Vagina (tissue), 2 donors: Measurements from ENCODE around the gene RYR3. TPM values are rescaled to one million over a fixed set of nuclear protein-coding genes. Genes with fewer than 3 reads are reported as not detected.

ENCODE experiments used
- DNase-seq, 2 donors: peaks; one replicate each; pipeline ENCODE4 v3.0.0-alpha.2; 2017; ENCODE audit errors: extremely low spot score in 2 of 2
- H3K27ac ChIP-seq: fragments of 200-600 bp; sonication (generic); one replicate; pipeline ENCODE4 v1.5.1; 2019
- H3K27me3 ChIP-seq: fragments of 200-600 bp; sonication (generic); one replicate; pipeline ENCODE4 v1.5.1; 2019
- H3K36me3 ChIP-seq, 2 donors: fragments of 200-600 bp; sonication (generic); one replicate each; pipeline ENCODE4 v1.5.1; 2017 to 2019
- H3K4me1 ChIP-seq: fragments of 200-600 bp; sonication (generic); one replicate; pipeline ENCODE4 v1.5.1; 2019
- H3K4me3 ChIP-seq, 2 donors: fragments of 200-600 bp; sonication (generic); 1 replicate in 1 of 2; 2 replicates in 1 of 2; pipeline ENCODE4 v1.5.1; 2016 to 2019
- H3K9me3 ChIP-seq: fragments of 200-600 bp; sonication (generic); one replicate; pipeline ENCODE4 v1.5.1; 2019
- CTCF ChIP-seq, 3 experiments: fragments of 450-650 bp in 2 of 3; fragments of 200-600 bp in 1 of 3; sonication (generic) in 1 of 3; IDR thresholded peaks; one replicate each; pipeline ENCODE4 v1.5.1; 2017 to 2019; ENCODE audit warnings: antibody characterized with exemption in 3 of 3, mild to moderate bottlenecking in 2 of 3, moderate library complexity in 2 of 3
- POLR2A ChIP-seq, 2 donors: fragments of 450-650 bp; IDR thresholded peaks; one replicate each; pipeline ENCODE4 v1.6.1; 2017; ENCODE audit warnings: antibody characterized with exemption in 2 of 2, mild to moderate bottlenecking in 2 of 2, moderate library complexity in 2 of 2
- POLR2AphosphoS5 ChIP-seq, 2 donors: sonication (generic); formaldehyde crosslinking; IDR thresholded peaks; one replicate each; pipeline ENCODE4 v1.9.0; 2017; ENCODE audit warnings: antibody characterized with exemption in 2 of 2, mild to moderate bottlenecking in 2 of 2, low read depth in 1 of 2; ENCODE audit not compliant: insufficient read depth in 1 of 2
- intact Hi-C: fragments of 100-400 bp; cut with DNase I; formaldehyde crosslinking; loops from one replicate; pipeline ENCODE4 v1.15.1; 2023
- total RNA-seq: library from RNA; depleted of rRNA; stranded (reverse); fragments of >200 nt; gene quantifications from one replicate; pipeline ENCODE4 v1.2.3, GENCODE V29; 2016

The RYR3 gene
- total RNA-seq, 1 donor from 2014 or later: 16.5 TPM

DNA sequence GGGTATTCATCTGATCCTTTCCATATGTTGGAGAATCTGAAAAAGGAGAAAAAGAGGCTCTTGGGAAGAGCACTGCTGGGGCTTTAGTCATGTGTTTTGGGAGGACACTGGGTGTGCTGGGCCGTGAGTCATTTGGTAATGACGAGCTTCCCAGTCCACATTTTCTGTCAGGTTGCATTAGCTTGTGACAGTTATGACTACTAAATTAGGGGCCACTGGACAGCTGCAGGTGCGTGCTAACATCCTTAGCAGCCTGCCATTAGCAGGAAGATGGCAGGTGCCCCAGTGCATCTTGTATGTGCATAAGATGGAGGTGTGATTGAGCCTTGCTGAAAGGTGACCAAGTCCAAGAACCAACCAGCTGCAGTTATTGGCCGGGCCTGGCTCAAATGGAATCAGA, 242.4 kb downstream of the RYR3 start:
- H3K4me3 ChIP-seq: no peak overlapping the region

GRCh38 chr15:33559207-33559890, 248.6 kb downstream of the RYR3 start:
- Histone ChIP-seq H3K27me3 (no peaks in the 10 kb centered on the region), H3K4me3 (no peak overlapping the region), H3K27ac (no peak overlapping the region), H3K36me3 (no peaks in the 10 kb centered on the region), H3K9me3 (no peaks in the 10 kb centered on the region), H3K4me1 (no peaks in the 10 kb centered on the region)
- no peak for TF ChIP-seq POLR2AphosphoS5 (IDR thresholded peaks at IDR 0.05; ENCODE audit: insufficient read depth in 1 of 2, low read depth in 1 of 2)
- no peak for TF ChIP-seq CTCF (IDR thresholded peaks at IDR 0.05)
- no peak for TF ChIP-seq POLR2A (IDR thresholded peaks at IDR 0.05)
- intact Hi-C loops: no loop called here
- no peak for DNase-seq

More for the DNA sequence above, 242.4 kb downstream of the RYR3 start:
- Histone ChIP-seq H3K9me3 (no peaks in the 10 kb centered on the region), H3K27ac (no peak overlapping the region), H3K27me3 (no peaks in the 10 kb centered on the region), H3K36me3 (no peaks in the 10 kb centered on the region), H3K4me1 (no peaks in the 10 kb centered on the region)
- intact Hi-C loops: no loop called here
- TF ChIP-seq POLR2AphosphoS5 (IDR thresholded peaks at IDR 0.05; ENCODE audit: insufficient read depth in 1 of 2, low read depth in 1 of 2) (no peak), CTCF (IDR thresholded peaks at IDR 0.05) (no peak), POLR2A (IDR thresholded peaks at IDR 0.05) (no peak)
- DNase-seq: no peak

- no peak for TF ChIP-seq CTCF (IDR thresholded peaks at IDR 0.05)
- no peak for TF ChIP-seq POLR2AphosphoS5 (IDR thresholded peaks at IDR 0.05; ENCODE audit: insufficient read depth in 1 of 2, low read depth in 1 of 2)
- no peak for TF ChIP-seq POLR2A (IDR thresholded peaks at IDR 0.05)
- Histone ChIP-seq H3K27ac (no peak overlapping the region), H3K4me3 (no peak overlapping the region), H3K27me3 (no peaks in the 10 kb centered on the region), H3K9me3 (no peaks in the 10 kb centered on the region), H3K4me1 (no peaks in the 10 kb centered on the region), H3K36me3 (no peaks in the 10 kb centered on the region)
- intact Hi-C loops: no loop called here
- DNase-seq: no peak
These were observed 250.6 kb downstream of the RYR3 start for GRCh38 chr15:33561407-33561806.

- intact Hi-C loops: no loop called here
- Histone ChIP-seq H3K27ac (no peak overlapping the region), H3K4me3 (no peak overlapping the region), H3K27me3 (no peaks in the 10 kb centered on the region), H3K36me3 (no peaks in the 10 kb centered on the region), H3K4me1 (no peaks in the 10 kb centered on the region), H3K9me3 (no peaks in the 10 kb centered on the region)
- TF ChIP-seq POLR2A (IDR thresholded peaks at IDR 0.05) (no peak), POLR2AphosphoS5 (IDR thresholded peaks at IDR 0.05; ENCODE audit: insufficient read depth in 1 of 2, low read depth in 1 of 2) (no peak), CTCF (IDR thresholded peaks at IDR 0.05) (no peak)
- no peak for DNase-seq
These were observed 251.2 kb downstream of the RYR3 start for GRCh38 chr15:33561967-33562366.

DNA sequence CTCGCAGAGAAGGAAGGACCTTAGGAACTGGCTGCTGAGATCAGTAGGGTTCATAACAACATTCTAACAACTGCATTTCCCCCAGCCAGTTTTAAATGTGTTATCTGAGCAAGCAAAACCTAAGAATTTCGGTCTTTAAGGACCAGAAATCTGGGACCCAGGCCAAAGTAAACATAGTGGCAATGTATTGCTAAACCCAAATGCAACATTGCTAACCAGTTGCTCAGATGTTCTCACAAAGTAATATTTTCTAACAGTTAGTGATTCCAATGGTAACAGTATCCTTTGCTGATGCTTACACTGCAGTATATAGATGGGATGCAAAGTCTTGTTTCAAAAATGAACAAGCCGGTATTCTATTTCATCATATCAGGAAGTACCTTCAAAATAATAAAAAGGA, 254.3 kb downstream of the RYR3 start:
- Histone ChIP-seq H3K4me1 (no peaks in the 10 kb centered on the region), H3K36me3 (no peaks in the 10 kb centered on the region), H3K4me3 (no peak overlapping the region), H3K27me3 (no peaks in the 10 kb centered on the region), H3K27ac (no peak overlapping the region), H3K9me3 (no peaks in the 10 kb centered on the region)
- DNase-seq: no peak
- intact Hi-C loops: no loop called here
- no peak for TF ChIP-seq POLR2AphosphoS5 (IDR thresholded peaks at IDR 0.05; ENCODE audit: insufficient read depth in 1 of 2, low read depth in 1 of 2)
